SK-N-SH (cell line): ENCODE measurements around the gene PBX1.

Experiments used
- CHD2 ChIP-seq: fragments of 150-350 bp; IDR thresholded peaks from 2 replicates; pipeline ENCODE4 v1.6.1; 2018; ENCODE audit warnings: low read length; ENCODE audit not compliant: partially characterized antibody
- CTCF ChIP-seq: fragments of 200-600 bp; sonication (generic); IDR thresholded peaks from 2 replicates; pipeline ENCODE4 v1.6.1; 2017; ENCODE audit warnings: antibody characterized with exemption, mild to moderate bottlenecking, moderate library complexity
- EP300 ChIP-seq, 2 experiments: IDR thresholded peaks; 2 replicates each; pipeline versions ENCODE4 v1.4.0 to v1.6.1; 2012; ENCODE audit warnings: borderline replicate concordance in 1 of 2, low read depth in 1 of 2, low read length in 1 of 2
- PBX3 ChIP-seq: IDR thresholded peaks from 2 replicates; pipeline ENCODE4; 2012
- TCF12 ChIP-seq: IDR thresholded peaks from 2 replicates; pipeline ENCODE4 v1.4.0; 2012

- no peak for TF ChIP-seq CTCF
- TF ChIP-seq TCF12: no peak
- no peak for TF ChIP-seq CHD2
- TF ChIP-seq EP300 (IDR thresholded peaks at IDR 0.05; ENCODE audit: borderline replicate concordance in 1 of 2, low read depth in 1 of 2, low read length in 1 of 2): no peak
- TF ChIP-seq PBX3: no peak
These were observed 306.4 kb downstream of the PBX1 start for GRCh38 chr1:164865385-164865784.
